ENCODE measurements around the gene MACROD1.

MACROD1 gene

DNA sequence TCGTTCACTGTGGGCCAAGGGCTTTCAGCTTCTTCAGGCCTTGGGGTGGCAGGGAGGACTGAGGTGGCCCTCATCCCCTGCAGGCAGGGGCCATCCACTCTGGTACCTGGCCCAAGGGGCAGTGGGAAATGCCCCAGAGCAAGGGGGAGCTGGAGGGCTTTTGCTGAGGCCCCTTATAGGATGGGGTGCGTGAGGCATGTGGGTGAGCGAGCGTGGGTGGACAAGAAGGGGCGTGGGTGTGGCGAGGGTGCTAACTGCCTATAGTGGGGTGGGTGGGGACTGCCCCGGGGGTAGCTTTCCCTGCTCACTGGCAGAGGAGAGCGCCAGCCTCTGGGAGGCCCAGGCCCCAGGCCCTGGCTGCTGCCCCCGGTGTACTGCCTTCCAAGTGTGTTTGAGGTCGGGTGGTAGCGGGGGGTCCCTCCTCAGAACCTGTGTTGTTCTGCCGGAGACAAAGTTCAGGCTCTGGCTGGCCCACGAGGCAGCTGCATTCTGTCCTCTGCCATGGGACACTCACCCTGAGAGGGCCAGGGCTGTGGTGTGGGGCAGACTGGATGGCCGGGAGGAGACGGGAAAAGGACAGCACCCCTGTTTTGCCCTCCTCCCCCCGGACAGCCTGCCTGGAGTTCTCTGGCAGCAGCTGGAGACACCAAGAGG lies 126.8 kb downstream of the MACROD1 start:
- in situ Hi-C loops (cut with MboI; ENCODE audit: low sequenced_read_pairs): no loop called here

GRCh38 chr11:64038500-64038899 lies 127.4 kb downstream of the MACROD1 start:
- in situ Hi-C loops (cut with MboI; ENCODE audit: low sequenced_read_pairs): no loop called here

DNA sequence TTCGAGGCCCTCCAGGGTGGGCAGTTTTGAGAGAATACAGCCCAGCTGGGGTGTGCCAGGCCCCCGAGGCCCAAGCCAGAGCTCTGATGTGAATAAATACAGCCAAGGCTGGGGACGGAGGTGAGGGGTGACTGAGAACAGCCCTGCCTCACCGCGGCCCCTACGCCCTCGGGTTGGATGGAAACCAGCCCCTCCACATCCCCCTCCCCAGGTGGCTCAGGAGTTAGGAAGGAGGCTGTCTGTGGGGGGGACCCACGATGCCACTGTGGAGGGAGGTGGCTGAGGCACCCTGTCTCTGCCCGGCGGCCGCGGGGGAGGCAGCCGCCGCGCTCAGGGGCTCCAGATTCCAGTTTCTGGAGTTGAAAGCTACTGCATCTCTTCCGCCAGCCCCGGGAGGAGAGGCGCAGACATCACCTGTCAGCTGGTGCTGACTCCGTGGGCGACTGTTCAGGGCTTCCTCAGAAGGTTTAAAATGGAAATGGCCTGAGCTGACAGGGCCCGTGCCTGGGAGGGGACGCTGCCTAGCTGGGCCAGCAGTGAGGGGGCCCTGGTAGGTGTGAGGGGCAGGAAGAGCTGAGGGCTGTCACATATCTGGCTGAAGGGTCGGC lies 128.8 kb downstream of the MACROD1 start:
- in situ Hi-C loops (cut with MboI; ENCODE audit: low sequenced_read_pairs): no loop called here

GRCh38 chr11:64036087-64037026 lies 129.6 kb downstream of the MACROD1 start:
- in situ Hi-C loops (cut with MboI; ENCODE audit: low sequenced_read_pairs): no loop called here

DNA sequence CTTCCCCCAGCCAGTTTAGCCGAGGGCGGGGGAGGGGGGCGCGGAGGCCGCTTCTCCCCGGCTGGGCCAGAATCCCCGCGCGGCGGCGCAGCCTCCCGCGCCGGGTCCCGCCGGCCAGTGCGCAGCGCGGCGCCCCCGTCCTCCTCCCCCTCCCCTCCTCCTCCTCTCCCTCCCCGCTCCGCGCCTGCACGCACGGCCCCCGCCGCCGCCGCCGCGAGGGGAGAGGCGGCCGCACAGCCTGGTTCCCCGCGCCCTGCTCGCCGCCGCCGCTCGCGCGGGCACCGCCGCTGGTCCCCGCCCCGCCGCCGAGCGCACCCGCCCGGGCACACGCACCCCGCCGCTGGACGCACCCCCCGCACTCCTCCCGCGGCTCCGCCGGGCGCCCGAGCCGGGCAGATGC lies 130.3 kb downstream of the MACROD1 start, which contains the start of gene FLRT1:
Gene FLRT1 (plus strand): TSS at position 356 of the 400 bp plus-strand sequence. CDS start 80,337 bp downstream, outside the sequence.
- in situ Hi-C loops (cut with MboI; ENCODE audit: low sequenced_read_pairs): no loop called here

DNA sequence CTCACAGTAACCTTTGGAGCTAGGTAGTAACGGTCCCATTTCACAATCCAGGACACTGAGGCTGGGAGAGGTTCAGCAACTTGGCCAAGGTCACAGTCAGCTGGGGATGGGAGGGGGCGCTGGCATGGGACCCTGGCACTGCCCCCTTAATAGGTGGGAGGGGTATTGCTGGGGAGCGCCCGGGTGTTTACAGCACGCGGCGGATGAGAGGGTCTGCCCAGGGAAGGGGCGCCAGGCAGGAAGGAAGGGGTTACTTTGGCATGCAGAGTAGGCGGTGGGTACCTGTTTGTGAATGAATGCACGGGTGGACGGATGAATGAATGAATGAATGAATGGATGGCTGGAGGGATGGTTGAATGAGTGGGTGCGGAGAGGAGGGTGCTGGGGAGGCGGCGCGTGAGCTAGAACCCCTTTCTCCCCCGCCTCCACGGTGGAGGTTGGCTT lies 130.8 kb downstream of the MACROD1 start:
- in situ Hi-C loops (cut with MboI; ENCODE audit: low sequenced_read_pairs): no loop called here

DNA sequence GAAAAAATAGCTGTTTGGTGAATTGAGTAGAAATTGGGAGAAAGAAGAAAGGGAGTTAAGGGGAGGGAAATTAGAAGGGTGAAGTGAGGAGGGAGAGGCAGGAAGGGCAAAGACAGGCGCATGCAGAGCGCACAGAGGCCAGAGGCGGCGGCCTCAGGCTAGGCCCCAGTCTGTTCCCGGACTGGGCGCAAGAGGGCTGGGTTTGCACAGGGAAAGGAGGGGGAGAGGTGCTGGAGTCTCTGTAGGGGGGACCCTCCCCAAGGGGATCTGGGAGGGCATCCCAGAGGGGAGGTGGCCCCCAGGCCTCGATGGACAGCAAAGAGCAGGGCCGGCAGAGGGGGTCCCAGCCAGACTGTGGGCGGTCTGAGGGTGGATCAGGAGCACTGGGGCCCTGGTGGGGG lies 131.5 kb downstream of the MACROD1 start:
- in situ Hi-C loops (cut with MboI; ENCODE audit: low sequenced_read_pairs): no loop called here

- in situ Hi-C loops (cut with MboI; ENCODE audit: low sequenced_read_pairs): no loop called here
These were observed 133.9 kb downstream of the MACROD1 start for GRCh38 chr11:64032050-64032449.

DNA sequence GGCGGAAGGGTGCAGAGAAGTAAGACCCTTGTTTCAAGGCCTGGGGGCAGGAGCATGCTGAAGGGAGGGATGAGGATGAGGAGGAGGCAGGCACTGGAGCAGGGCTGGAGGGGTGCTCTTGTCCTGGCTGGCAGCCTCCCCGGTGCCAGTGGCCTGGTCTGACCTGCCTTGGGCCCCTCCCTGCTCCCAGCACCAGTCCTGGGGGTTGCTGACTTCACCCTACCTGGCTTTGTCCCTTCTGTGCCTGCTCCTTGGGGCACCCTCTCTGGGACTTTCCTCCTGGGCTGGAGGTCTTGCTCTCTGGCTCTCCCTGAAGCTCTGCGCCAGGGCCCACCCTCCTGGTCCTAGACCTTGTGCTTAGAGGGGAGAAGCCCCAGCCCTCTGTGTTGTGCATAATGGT lies 134.9 kb downstream of the MACROD1 start:
- in situ Hi-C loops (cut with MboI; ENCODE audit: low sequenced_read_pairs): no loop called here

DNA sequence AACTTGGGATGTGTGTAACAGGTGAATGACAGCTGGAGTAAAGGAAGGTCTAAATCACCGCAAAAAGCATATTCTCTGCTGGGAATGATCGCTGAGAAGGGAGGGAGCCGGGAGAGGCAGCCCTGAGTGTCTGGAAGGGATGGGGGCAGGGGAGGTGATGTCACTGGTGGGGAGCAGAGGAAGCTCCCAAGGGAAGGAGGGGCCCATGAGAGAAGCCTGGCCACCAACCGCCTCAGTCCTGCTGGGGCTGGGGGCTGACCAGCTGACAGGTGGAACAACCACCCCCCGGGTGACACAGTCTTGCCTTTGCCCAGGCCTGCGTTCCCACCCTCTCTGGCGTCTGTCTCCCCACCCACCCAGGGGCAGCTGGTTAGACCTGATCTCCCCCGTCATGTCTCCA lies 136.1 kb downstream of the MACROD1 start:
- in situ Hi-C loops (cut with MboI; ENCODE audit: low sequenced_read_pairs): no loop called here

- in situ Hi-C loops (cut with MboI; ENCODE audit: low sequenced_read_pairs): no loop called here
These were observed 137.4 kb downstream of the MACROD1 start for GRCh38 chr11:64028398-64029115.

- in situ Hi-C loops (cut with MboI; ENCODE audit: low sequenced_read_pairs): no loop called here
These were observed 138.1 kb downstream of the MACROD1 start for GRCh38 chr11:64027651-64028397.

DNA sequence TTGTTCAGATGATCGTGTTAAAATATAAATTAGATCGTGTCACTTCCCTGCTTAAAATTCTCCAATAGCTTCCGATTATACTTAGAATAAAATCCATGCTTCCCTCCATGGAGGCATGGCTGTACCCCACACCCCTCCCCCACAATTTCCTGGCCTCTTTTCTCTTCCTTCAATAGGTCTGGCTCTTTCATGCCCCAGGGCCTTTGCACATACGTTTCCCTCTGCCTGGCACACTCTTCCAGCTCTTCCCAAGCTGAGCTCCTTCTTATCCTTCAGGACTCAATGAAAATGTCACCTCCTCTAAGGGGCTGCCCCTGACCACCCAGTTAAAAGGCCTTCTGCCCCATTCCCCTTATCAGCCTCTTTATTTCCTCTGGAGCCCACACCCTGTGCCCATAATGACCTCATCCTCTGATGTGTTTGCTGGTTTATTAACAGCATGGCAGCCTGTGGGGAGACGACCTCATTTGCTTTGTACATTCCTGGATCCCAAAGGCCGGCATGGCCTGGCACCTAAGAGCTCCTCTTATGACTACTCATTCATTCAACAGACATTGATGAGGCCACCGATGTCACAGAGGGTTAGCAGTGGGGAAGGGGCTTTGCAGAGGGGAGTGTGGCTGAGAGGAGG lies 139.2 kb downstream of the MACROD1 start:
- in situ Hi-C loops (cut with MboI; ENCODE audit: low sequenced_read_pairs): no loop called here

DNA sequence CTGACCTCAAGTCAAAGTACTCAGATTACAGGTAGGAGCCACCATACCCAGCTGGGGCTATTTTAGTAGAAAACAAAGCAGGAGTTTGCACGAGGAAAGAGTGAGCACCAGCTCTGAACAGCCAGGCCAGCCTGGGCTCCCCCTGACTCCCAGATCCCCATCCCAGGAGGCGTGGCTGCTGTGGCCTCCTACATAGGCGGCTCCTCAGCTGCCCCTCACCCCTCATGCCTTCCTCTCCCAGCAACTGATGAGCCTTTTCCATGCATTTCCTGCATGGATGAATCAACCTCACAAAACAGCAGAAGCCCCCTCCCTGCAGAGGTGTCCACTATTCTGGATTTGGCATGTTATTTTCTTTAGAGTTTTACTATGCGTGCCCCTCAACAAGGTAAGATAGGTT lies 140.7 kb downstream of the MACROD1 start:
- in situ Hi-C loops (cut with MboI; ENCODE audit: low sequenced_read_pairs): no loop called here

DNA sequence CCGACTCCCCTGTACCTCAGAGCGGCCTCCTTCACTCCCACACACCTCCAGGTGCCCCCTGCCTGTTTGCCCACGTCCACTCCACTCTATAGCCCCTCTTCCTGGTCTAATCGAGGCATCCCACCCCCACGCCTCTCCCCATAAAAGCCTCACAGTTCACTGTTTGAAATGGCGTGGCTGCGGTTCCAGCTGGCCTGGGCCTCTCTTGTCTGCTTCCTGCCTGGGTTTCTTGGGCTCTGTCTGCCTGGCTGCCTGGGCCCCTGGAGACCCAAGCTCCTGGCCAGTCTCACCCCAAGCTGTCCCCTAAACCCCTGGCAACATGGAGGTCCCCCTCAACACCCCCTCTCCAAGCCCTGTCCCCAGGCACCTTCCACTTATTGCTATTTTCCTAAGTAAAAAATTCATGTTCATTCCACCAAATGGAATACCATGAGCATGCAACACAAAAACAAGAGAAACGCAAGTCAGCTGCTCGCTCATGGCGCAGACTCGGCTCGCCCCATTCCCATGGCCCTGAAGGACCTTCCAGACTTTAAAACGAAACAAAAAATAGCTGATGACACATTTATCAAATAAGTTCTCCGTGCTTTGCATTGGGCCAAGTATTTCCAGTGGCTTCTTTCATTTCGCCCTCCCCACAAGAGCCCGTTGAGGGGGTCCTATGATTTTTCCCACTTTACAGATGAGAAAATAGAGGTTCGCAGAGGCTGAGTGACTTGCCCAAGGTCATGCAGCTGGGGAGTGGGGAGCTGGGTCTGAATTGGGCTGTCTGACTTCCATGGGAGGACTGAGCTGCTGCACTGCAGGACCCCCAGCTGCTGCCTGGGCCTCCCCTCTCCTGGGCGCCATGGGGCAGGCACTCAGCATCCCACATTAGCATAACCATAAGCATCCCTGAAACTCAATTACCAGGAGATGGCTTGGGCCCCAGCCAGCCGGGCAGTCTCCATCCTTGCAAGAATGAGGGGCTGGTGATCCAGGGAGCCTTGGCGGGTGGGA lies 141.9 kb downstream of the MACROD1 start:
- in situ Hi-C loops (cut with MboI; ENCODE audit: low sequenced_read_pairs): no loop called here

GRCh38 chr11:64022125-64022784 lies 143.7 kb downstream of the MACROD1 start:
- in situ Hi-C loops (cut with MboI; ENCODE audit: low sequenced_read_pairs): no loop called here

DNA sequence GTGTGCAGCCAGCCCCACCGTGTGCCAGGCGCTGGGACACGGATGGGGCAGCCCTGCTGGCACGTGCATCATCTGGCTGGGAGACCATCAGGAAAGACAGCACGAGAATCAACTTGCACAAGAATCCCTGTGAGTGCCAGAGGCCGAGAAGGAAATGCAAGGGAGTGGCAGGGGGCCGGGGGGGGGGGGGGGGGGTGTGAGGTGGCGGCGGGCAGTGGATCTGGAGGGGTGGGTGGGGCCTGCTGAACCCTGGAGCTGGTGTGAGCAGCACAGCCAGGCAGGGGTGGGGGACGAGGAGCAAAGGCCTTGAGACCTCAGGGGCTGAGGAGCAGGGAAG lies 144.2 kb downstream of the MACROD1 start:
- in situ Hi-C loops (cut with MboI; ENCODE audit: low sequenced_read_pairs): no loop called here

All from hTERT RPE-1 (cell line).